SKM-1 (cell line): ENCODE results near the gene RNF220.

Experiments used
- DNase-seq: peaks from one replicate; lab custom pipeline; 2025; ENCODE audit not compliant: unreplicated experiment; lab: John Stamatoyannopoulos, UW

The RNF220 gene

GRCh38 chr1:44606701-44607281 is 201.7 kb downstream of the RNF220 start:
- DNase-seq, result no peak

- no peak for DNase-seq
These were observed 203.1 kb downstream of the RNF220 start for GRCh38 chr1:44608141-44608540.

GRCh38 chr1:44609412-44609767 is 204.3 kb downstream of the RNF220 start:
- DNase-seq, result no peak

GRCh38 chr1:44609768-44610526 is 204.9 kb downstream of the RNF220 start:
- DNase-seq, result no peak

GRCh38 chr1:44610527-44611148 is 205.6 kb downstream of the RNF220 start:
- no peak for DNase-seq

GRCh38 chr1:44611419-44611818 is 206.4 kb downstream of the RNF220 start:
- no peak for DNase-seq

GRCh38 chr1:44611866-44612265 is 206.8 kb downstream of the RNF220 start:
- DNase-seq, result no peak

- DNase-seq, result no peak
These were observed 208.9 kb downstream of the RNF220 start for GRCh38 chr1:44613941-44614340.

- DNase-seq, result no peak
These were observed 211.4 kb downstream of the RNF220 start for GRCh38 chr1:44616284-44616990.

GRCh38 chr1:44616991-44617702 is 212.1 kb downstream of the RNF220 start:
- DNase-seq, result no peak

- DNase-seq, result no peak
These were observed 212.6 kb downstream of the RNF220 start for GRCh38 chr1:44617703-44618029.

GRCh38 chr1:44619261-44619900 is 214.3 kb downstream of the RNF220 start:
- DNase-seq, result no peak

GRCh38 chr1:44620072-44620471 is 215.0 kb downstream of the RNF220 start:
- DNase-seq, result no peak

GRCh38 chr1:44621841-44622286 is 216.8 kb downstream of the RNF220 start:
- no peak for DNase-seq

- no peak for DNase-seq
These were observed 219.3 kb downstream of the RNF220 start for GRCh38 chr1:44624268-44624901.

- no peak for DNase-seq
These were observed 220.3 kb downstream of the RNF220 start for GRCh38 chr1:44625348-44625747.

GRCh38 chr1:44628962-44629756 is 224.1 kb downstream of the RNF220 start:
- DNase-seq, result no peak

GRCh38 chr1:44630116-44630515 is 225.1 kb downstream of the RNF220 start:
- DNase-seq, result no peak

- no peak for DNase-seq
These were observed 226.2 kb downstream of the RNF220 start for GRCh38 chr1:44631333-44631646.
